Measurements from ENCODE around the gene FAM120AOS. TPM values are rescaled to one million over a fixed set of nuclear protein-coding genes. Genes with fewer than 3 reads are reported as not detected.

The FAM120AOS gene
- total RNA-seq, 4 donors from 2014 or later = 25.0 to 44.2 (median 40.0) TPM

- 36 to 40% methylated on average over 5 of the region's 5 CpGs for WGBS, 2 donors
- DNase-seq (ENCODE audit: low spot score in 2 of 2) = no peak
- no peak overlapping the region for H3K4me3 ChIP-seq (ENCODE audit: low read depth, poor library complexity, severe bottlenecking)
- TF ChIP-seq POLR2A (IDR thresholded peaks at IDR 0.05) = no peak
- no peak for TF ChIP-seq CTCF (IDR thresholded peaks at IDR 0.05)
- intact Hi-C loops (cut with DNase I; ENCODE audit: low total_unique reads) = no loop called here
These were observed 21.8 kb downstream of the FAM120AOS start for GRCh38 chr9:93431539-93432105.

GRCh38 chr9:93427655-93428379 lies 25.6 kb downstream of the FAM120AOS start:
- no peak for DNase-seq (ENCODE audit: low spot score in 2 of 2)
- intact Hi-C loops (cut with DNase I; ENCODE audit: low total_unique reads) = no loop called here
- no peak overlapping the region for H3K4me3 ChIP-seq (ENCODE audit: low read depth, poor library complexity, severe bottlenecking)
- TF ChIP-seq CTCF (IDR thresholded peaks at IDR 0.05) (no peak), POLR2A (IDR thresholded peaks at IDR 0.05) (no peak)
- 89% methylated on average over 5 of the region's 5 CpGs for WGBS, 2 donors

- intact Hi-C loops (cut with DNase I; ENCODE audit: low total_unique reads) = no loop called here
- no peak overlapping the region for H3K4me3 ChIP-seq (ENCODE audit: low read depth, poor library complexity, severe bottlenecking)
- WGBS, 2 donors = 51 to 66% methylated on average over 10 of the region's 10 CpGs
- no peak for TF ChIP-seq POLR2A (IDR thresholded peaks at IDR 0.05)
- no peak for TF ChIP-seq CTCF (IDR thresholded peaks at IDR 0.05)
- no peak for DNase-seq (ENCODE audit: low spot score in 2 of 2)
These were observed 30.3 kb downstream of the FAM120AOS start for GRCh38 chr9:93422977-93423616.

DNA sequence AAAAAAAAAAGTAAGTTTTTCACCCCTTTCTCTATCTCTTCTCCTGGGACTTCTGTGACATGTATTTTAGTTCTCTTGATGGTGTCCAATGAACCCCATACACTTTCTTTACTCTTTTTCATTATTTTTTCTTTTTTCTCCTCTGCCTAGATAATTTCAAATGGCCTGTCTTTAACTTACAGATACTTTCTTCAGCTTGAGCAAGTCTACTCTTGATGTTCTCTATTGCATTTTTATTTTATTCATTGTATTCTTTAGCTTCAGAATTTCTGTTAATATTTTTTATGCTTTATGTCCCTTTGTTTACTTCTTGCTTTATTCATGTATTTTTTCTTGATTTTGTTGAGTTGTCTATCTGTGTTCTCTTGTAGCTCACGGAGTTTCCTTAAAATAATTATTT lies 34.4 kb downstream of the FAM120AOS start:
- no peak for TF ChIP-seq CTCF (IDR thresholded peaks at IDR 0.05)
- TF ChIP-seq POLR2A (IDR thresholded peaks at IDR 0.05) = no peak
- WGBS, 2 donors = 94 to 97% methylated on average over 1 of the region's 1 CpG
- no peak for DNase-seq (ENCODE audit: low spot score in 2 of 2)
- no peak overlapping the region for H3K4me3 ChIP-seq (ENCODE audit: low read depth, poor library complexity, severe bottlenecking)
- intact Hi-C loops (cut with DNase I; ENCODE audit: low total_unique reads) = no loop called here

- intact Hi-C loops (cut with DNase I; ENCODE audit: low total_unique reads) = no loop called here
- no peak overlapping the region for H3K4me3 ChIP-seq (ENCODE audit: low read depth, poor library complexity, severe bottlenecking)
- TF ChIP-seq POLR2A (IDR thresholded peaks at IDR 0.05) (no peak), CTCF (IDR thresholded peaks at IDR 0.05) (no peak)
- WGBS, 2 donors = 96 to 100% methylated on average over 1 of the region's 1 CpG
- no peak for DNase-seq (ENCODE audit: low spot score in 2 of 2)
These were observed 35.8 kb downstream of the FAM120AOS start for GRCh38 chr9:93417538-93417937.

Measured in lower leg skin (tissue), 4 donors.